HL-60 (cell line): ENCODE results near the gene SNAP91.

Source experiments
- DNase-seq, 2 experiments: peaks; one replicate each; pipeline ENCODE4 v3.0.0-alpha.2; 2010 to 2020; ENCODE audit warnings: low read depth in 1 of 2, low spot score in 1 of 2
- H3K27ac ChIP-seq: fragments of 250-450 bp; sonication (Bioruptor Pico); replicated peaks from 2 replicates; pipeline ENCODE4 v1.5.1; 2020; ENCODE audit warnings: mild to moderate bottlenecking, moderate library complexity
- H3K27me3 ChIP-seq: fragments of 250-450 bp; sonication (Bioruptor Pico); 2 replicates; pipeline ENCODE4 v1.5.1; 2021; ENCODE audit warnings: mild to moderate bottlenecking, moderate library complexity; ENCODE audit not compliant: insufficient read depth, poor library complexity, severe bottlenecking
- H3K4me3 ChIP-seq: replicated peaks from 2 replicates; pipeline ENCODE4 v1.5.1; 2011; ENCODE audit warnings: mild to moderate bottlenecking, control low read depth, low read length; ENCODE audit not compliant: insufficient read depth
- GABPA ChIP-seq: IDR thresholded peaks from 2 replicates; pipeline ENCODE4 v1.6.1; 2012; ENCODE audit warnings: low read depth
- POLR2AphosphoS5 ChIP-seq: IDR thresholded peaks from 2 replicates; pipeline ENCODE4 v1.6.1; 2012; ENCODE audit warnings: low read depth
- SPI1 ChIP-seq: IDR thresholded peaks from 2 replicates; pipeline ENCODE4 v1.6.1; 2012; ENCODE audit warnings: low read depth, mild to moderate bottlenecking, borderline replicate concordance
- TF ChIP-seq, protein P1 (sequence below): IDR thresholded peaks from one replicate; pipeline ENCODE4 v1.5.1; 2011; ENCODE audit warnings: low read length, control low read depth, inconsistent platforms; ENCODE audit not compliant: insufficient read depth
- TF ChIP-seq, protein P2 (sequence below): IDR thresholded peaks from 2 replicates; pipeline ENCODE4 v1.6.1; 2012; ENCODE audit warnings: low read depth; ENCODE audit not compliant: insufficient replicate concordance

The SNAP91 gene

DNA sequence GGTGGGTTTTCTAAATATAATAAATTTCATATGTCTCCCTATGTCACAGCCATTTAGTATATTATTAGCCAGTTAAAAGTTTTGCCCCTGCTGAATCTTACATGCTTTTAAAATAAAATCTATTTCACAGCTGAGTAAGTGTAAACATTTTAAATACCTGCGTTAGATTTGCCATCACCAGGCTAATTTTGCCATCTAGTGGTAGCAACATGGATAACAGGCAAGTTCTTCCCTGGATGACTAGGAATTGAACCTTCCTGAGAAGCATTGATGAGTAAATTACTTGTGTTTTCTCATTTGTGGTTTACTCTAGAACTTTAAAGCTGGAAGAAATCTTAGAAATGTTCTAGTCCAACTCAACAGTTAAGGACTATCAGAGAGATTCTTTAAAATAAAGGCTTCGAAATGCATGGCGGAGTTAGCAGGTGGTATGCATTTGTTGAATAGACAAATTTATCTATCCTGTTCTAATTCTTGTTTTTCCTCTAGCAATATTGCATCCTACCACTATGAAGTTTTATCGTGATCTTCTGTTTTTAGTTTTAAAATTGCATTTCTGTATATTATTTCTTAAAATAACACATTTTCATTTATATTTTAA lies 193.9 kb downstream of the SNAP91 start:
- H3K27me3 ChIP-seq = peaks cover 10% of the 10 kb centered on the region
- no peak for TF ChIP-seq SPI1
- TF ChIP-seq, protein P1, sequence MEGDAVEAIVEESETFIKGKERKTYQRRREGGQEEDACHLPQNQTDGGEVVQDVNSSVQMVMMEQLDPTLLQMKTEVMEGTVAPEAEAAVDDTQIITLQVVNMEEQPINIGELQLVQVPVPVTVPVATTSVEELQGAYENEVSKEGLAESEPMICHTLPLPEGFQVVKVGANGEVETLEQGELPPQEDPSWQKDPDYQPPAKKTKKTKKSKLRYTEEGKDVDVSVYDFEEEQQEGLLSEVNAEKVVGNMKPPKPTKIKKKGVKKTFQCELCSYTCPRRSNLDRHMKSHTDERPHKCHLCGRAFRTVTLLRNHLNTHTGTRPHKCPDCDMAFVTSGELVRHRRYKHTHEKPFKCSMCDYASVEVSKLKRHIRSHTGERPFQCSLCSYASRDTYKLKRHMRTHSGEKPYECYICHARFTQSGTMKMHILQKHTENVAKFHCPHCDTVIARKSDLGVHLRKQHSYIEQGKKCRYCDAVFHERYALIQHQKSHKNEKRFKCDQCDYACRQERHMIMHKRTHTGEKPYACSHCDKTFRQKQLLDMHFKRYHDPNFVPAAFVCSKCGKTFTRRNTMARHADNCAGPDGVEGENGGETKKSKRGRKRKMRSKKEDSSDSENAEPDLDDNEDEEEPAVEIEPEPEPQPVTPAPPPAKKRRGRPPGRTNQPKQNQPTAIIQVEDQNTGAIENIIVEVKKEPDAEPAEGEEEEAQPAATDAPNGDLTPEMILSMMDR = peak; percentile 69
- H3K4me3 ChIP-seq = no peak overlapping the region
- H3K27ac ChIP-seq = no peak overlapping the region
- DNase-seq = peak in 1 of 2 experiments; percentile 46

DNA sequence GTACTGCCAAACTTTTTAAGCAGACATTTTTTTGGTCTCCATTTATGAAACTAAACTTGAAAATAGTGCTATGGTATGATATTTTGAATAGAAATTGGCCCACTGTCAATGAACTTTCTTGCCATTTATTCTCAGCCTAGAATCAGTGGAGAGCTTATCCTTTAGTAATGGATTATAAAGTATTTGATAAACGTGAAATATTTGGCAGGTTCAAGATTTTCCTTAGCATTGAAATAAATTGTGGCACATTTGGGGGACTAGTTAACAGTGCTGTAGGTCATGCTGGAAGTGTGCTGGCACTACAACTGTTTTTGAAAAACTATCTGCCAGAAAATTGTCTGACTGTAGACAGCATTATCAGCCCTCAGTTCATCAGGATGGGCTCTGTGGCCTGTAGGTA lies 194.4 kb downstream of the SNAP91 start:
- no peak overlapping the region for H3K27ac ChIP-seq
- DNase-seq = no peak
- H3K4me3 ChIP-seq = no peak overlapping the region
- H3K27me3 ChIP-seq = peaks cover 10% of the 10 kb centered on the region
- TF ChIP-seq, protein P2, sequence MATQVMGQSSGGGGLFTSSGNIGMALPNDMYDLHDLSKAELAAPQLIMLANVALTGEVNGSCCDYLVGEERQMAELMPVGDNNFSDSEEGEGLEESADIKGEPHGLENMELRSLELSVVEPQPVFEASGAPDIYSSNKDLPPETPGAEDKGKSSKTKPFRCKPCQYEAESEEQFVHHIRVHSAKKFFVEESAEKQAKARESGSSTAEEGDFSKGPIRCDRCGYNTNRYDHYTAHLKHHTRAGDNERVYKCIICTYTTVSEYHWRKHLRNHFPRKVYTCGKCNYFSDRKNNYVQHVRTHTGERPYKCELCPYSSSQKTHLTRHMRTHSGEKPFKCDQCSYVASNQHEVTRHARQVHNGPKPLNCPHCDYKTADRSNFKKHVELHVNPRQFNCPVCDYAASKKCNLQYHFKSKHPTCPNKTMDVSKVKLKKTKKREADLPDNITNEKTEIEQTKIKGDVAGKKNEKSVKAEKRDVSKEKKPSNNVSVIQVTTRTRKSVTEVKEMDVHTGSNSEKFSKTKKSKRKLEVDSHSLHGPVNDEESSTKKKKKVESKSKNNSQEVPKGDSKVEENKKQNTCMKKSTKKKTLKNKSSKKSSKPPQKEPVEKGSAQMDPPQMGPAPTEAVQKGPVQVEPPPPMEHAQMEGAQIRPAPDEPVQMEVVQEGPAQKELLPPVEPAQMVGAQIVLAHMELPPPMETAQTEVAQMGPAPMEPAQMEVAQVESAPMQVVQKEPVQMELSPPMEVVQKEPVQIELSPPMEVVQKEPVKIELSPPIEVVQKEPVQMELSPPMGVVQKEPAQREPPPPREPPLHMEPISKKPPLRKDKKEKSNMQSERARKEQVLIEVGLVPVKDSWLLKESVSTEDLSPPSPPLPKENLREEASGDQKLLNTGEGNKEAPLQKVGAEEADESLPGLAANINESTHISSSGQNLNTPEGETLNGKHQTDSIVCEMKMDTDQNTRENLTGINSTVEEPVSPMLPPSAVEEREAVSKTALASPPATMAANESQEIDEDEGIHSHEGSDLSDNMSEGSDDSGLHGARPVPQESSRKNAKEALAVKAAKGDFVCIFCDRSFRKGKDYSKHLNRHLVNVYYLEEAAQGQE = no peak
- TF ChIP-seq GABPA (no peak), POLR2AphosphoS5 (no peak), SPI1 (no peak)
- TF ChIP-seq, protein P1 = no peak

DNA sequence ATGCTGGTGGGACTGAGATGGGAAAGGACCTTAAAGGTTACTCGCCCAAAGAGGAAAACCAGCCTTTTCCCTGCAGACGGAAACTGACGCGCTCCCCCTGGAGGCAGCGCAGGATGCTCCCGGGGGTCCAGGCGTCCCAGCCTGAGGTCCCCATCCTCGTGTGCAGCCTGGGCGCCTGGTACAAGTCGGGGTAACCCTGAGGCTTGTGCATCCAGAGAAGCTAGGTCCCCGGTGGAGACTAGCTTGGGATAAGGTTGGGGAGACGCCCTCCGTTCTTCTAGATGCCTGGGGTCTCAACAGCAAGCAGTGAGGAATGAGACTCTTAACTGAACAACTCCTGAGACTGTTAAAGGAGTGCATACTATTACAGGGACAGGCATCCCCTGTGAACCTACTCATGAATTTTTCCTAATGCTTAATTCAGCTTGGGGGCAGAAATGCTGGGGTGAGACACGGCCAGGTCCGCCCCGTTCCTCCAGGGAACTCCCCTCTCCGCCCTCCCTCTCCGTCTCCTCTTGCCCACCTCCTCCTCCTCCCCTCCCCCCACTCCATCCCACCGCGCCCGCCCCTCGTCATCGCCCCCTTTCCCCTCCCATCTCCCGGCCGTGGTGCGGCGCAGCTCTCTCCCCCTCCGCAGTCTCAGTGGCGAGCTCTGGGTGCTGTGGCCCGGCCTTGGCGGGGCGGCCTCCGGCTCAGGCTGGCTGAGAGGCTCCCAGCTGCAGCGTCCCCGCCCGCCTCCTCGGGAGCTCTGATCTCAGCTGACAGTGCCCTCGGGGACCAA lies 196.8 kb downstream of the SNAP91 start, which contains the start of gene PRSS35:
TSS of gene PRSS35 (plus strand) at position 634 of the 781 bp plus-strand sequence. CDS start 10,908 bp downstream, outside the sequence.
- Histone ChIP-seq H3K27ac (no peak within 1 kb of the TSS), H3K27me3 (peaks cover 10% of the 10 kb centered on the region), H3K4me3 (peak within 1 kb of the TSS; percentile 22)
- TF ChIP-seq, protein P1 = peak; percentile 23
- TF ChIP-seq SPI1 = no peak
- DNase-seq = peak in 1 of 2 experiments; percentile 46

DNA sequence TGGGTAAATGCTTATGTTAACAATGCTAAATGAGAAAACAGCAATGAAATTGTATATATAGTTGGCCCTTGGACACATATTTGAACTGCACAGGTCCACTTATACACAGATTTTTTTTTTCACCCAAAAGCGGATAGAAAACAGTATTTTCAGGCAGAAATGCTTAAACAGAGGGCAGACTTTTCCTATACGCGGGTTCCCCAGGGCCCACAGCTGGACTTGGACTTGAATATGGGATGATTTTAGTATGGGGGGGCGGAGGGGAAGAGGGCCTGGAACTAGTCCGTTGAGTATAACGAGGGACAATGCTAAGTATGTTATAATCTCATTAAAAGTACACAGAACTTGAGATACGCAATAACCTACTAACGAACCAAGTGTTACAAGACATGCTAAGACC lies 197.6 kb downstream of the SNAP91 start:
- DNase-seq = no peak
- H3K27me3 ChIP-seq = peaks cover 10% of the 10 kb centered on the region
- H3K27ac ChIP-seq = no peak overlapping the region
- H3K4me3 ChIP-seq = no peak overlapping the region
- TF ChIP-seq SPI1 (no peak), GABPA (no peak)
- TF ChIP-seq, protein P1 = no peak
- TF ChIP-seq, protein P2 = no peak
